SK-N-SH (cell line): ENCODE data around the gene ERGIC2. TPM values are rescaled to one million over a fixed set of nuclear protein-coding genes. Genes with fewer than 3 reads are reported as not detected.
"Not testable (repeated sequence)": the region's sequence is repeated elsewhere in the genome, so short reads cannot be mapped to it uniquely, and the experiment has no call there.

Experiments
- CTCF ChIA-PET: fragments of 300-600, 350-600 bp; formaldehyde crosslinking; extraction: SDS; loops from one replicate; lab custom pipeline; 2021; lab: Yijun Ruan, JAX
- POLR2A ChIA-PET: fragments of 350-600 bp; sonication (Branson Sonifier 250); formaldehyde crosslinking; extraction: SDS; loops from one replicate; lab custom pipeline; 2020; ENCODE audit warnings: antibody characterized with exemption, inconsistent platforms; lab: Yijun Ruan, JAX
- DNase-seq: peaks from one replicate; pipeline ENCODE4 v3.0.0; 2012
- H2AFZ ChIP-seq: fragments of 200-600 bp; sonication (generic); 2 replicates; pipeline ENCODE4 v1.8.1; 2016; ENCODE audit warnings: antibody characterized with exemption, mild to moderate bottlenecking, low read depth
- H3F3A ChIP-seq: fragments of 200-600 bp; sonication (generic); replicated peaks from 2 replicates; pipeline ENCODE3; 2016; ENCODE audit warnings: antibody characterized with exemption, mild to moderate bottlenecking; ENCODE audit not compliant: insufficient read depth
- H3K27ac ChIP-seq, 2 experiments: fragments of 200-500 bp in 1 of 2; fragments of 200-600 bp in 1 of 2; sonication (Bioruptor generic) in 1 of 2; sonication (generic), shearing (Covaris generic) in 1 of 2; 2 replicates each; pipeline versions ENCODE4 v1.5.1 to v1.6.1; 2014 to 2016; ENCODE audit warnings: low read depth in 2 of 2, inconsistent platforms in 1 of 2, low read length in 1 of 2, mild to moderate bottlenecking in 1 of 2, mixed read lengths in 1 of 2
- H3K27me3 ChIP-seq: fragments of 200-600 bp; sonication (generic), shearing (Covaris generic); 2 replicates; pipeline ENCODE4 v1.6.1; 2016; ENCODE audit warnings: mixed run types; ENCODE audit not compliant: insufficient read depth
- H3K36me3 ChIP-seq, 2 experiments: fragments of 200-500 bp in 1 of 2; fragments of 200-600 bp in 1 of 2; sonication (Bioruptor generic) in 1 of 2; sonication (generic) in 1 of 2; replicated peaks in 1 of 2; 2 replicates each; pipeline versions ENCODE3 to v1.5.1; 2014 to 2016; ENCODE audit warnings: low read length in 1 of 2, mild to moderate bottlenecking in 1 of 2; ENCODE audit not compliant: insufficient read depth in 2 of 2, control insufficient read depth in 1 of 2
- H3K4me1 ChIP-seq, 2 experiments: fragments of 200-500 bp in 1 of 2; fragments of 200-600 bp in 1 of 2; sonication (Bioruptor generic) in 1 of 2; sonication (generic), shearing (Covaris generic) in 1 of 2; 2 replicates each; pipeline versions ENCODE4 v1.5.1 to v1.6.1; 2014 to 2016; ENCODE audit warnings: low read depth in 1 of 2, low read length in 1 of 2, mixed run types in 1 of 2; ENCODE audit not compliant: insufficient read depth in 2 of 2, control insufficient read depth in 1 of 2
- H3K4me2 ChIP-seq: fragments of 200-600 bp; sonication (generic), shearing (Covaris generic); 2 replicates; pipeline ENCODE4 v1.6.1; 2017; ENCODE audit warnings: mixed run types
- H3K4me3 ChIP-seq, 2 experiments: fragments of 200-500 bp in 1 of 2; fragments of 200-600 bp in 1 of 2; sonication (Bioruptor generic) in 1 of 2; sonication (generic), shearing (Covaris generic) in 1 of 2; 2 replicates each; pipeline versions ENCODE4 v1.5.1 to v1.8.1; 2014 to 2016; ENCODE audit warnings: low read depth in 2 of 2, inconsistent platforms in 1 of 2, low read length in 1 of 2, mild to moderate bottlenecking in 1 of 2, mixed read lengths in 1 of 2, moderate library complexity in 1 of 2
- H3K79me2 ChIP-seq: fragments of 200-600 bp; sonication (generic); 2 replicates; pipeline ENCODE4 v1.8.1; 2017; ENCODE audit warnings: mild to moderate bottlenecking; ENCODE audit not compliant: insufficient read depth
- H3K9ac ChIP-seq: fragments of 200-600 bp; sonication (generic); 2 replicates; pipeline ENCODE4 v1.6.1; 2017; ENCODE audit warnings: mixed run types
- H3K9me2 ChIP-seq: fragments of 200-600 bp; sonication (generic); 2 replicates; pipeline ENCODE4 v1.6.1; 2017; ENCODE audit warnings: mixed run types
- H3K9me3 ChIP-seq: fragments of 200-600 bp; sonication (generic); 2 replicates; pipeline ENCODE4 v1.6.1; 2017; ENCODE audit warnings: mixed run types, mild to moderate bottlenecking, moderate library complexity
- H4K20me1 ChIP-seq: fragments of 200-600 bp; sonication (generic); 2 replicates; pipeline ENCODE4 v1.6.1; 2017; ENCODE audit warnings: mild to moderate bottlenecking, mixed run types; ENCODE audit not compliant: insufficient read depth
- ELF1 ChIP-seq: IDR thresholded peaks from 2 replicates; pipeline ENCODE4 v1.4.0; 2012
- EP300 ChIP-seq, 2 experiments: IDR thresholded peaks; 2 replicates each; pipeline versions ENCODE4 v1.4.0 to v1.6.1; 2012; ENCODE audit warnings: borderline replicate concordance in 1 of 2, low read depth in 1 of 2, low read length in 1 of 2
- EZH2phosphoT487 ChIP-seq: fragments of 200-600 bp; sonication (generic); IDR thresholded peaks from 2 replicates; pipeline ENCODE4 v1.6.1; 2017; ENCODE audit warnings: low read depth, mixed run types, mild to moderate bottlenecking, antibody characterized with exemption, moderate library complexity, borderline replicate concordance
- FOXJ3 ChIP-seq: sonication (generic); formaldehyde crosslinking; IDR thresholded peaks from 2 replicates; pipeline ENCODE4 v1.5.1; 2020; ENCODE audit warnings: mild to moderate bottlenecking, missing genetic modification reagents
- FOXM1 ChIP-seq: IDR thresholded peaks from 2 replicates; pipeline ENCODE4 v1.4.0; 2012; ENCODE audit warnings: low read depth, mild to moderate bottlenecking
- NFIC ChIP-seq: IDR thresholded peaks from 2 replicates; pipeline ENCODE4 v1.4.0; 2012; ENCODE audit warnings: borderline replicate concordance
- NRF1 ChIP-seq: IDR thresholded peaks from 2 replicates; pipeline ENCODE4 v1.6.1; 2012; ENCODE audit warnings: low read depth, mild to moderate bottlenecking, low read length
- RAD21 ChIP-seq: IDR thresholded peaks from 2 replicates; pipeline ENCODE4 v1.6.1; 2012; ENCODE audit warnings: mild to moderate bottlenecking, low read length
- RXRA ChIP-seq: IDR thresholded peaks from 2 replicates; pipeline ENCODE4 v1.4.0; 2012; ENCODE audit warnings: low read depth, mild to moderate bottlenecking, borderline replicate concordance
- SIN3A ChIP-seq: IDR thresholded peaks from 2 replicates; pipeline ENCODE4 v1.6.1; 2012; ENCODE audit warnings: low read depth, mild to moderate bottlenecking, low read length, moderate library complexity, borderline replicate concordance
- TEAD4 ChIP-seq: IDR thresholded peaks from 2 replicates; pipeline ENCODE4 v1.4.0; 2012; ENCODE audit warnings: mild to moderate bottlenecking, borderline replicate concordance; ENCODE audit not compliant: insufficient read depth
- YY1 ChIP-seq: IDR thresholded peaks from 2 replicates; pipeline ENCODE4 v1.4.0; 2012; ENCODE audit warnings: low read depth, mild to moderate bottlenecking
- WGBS: methylation state at CpG from one replicate; pipeline ENCODE4 v1.1.6; 2017; ENCODE audit warnings: low lambda C conversion rate; 5-methylcytosine and 5-hydroxymethylcytosine counted together
- polyA plus RNA-seq, 3 experiments: library from polyadenylated mRNA; depleted of rRNA; stranded (reverse); fragments of >200 nt; gene quantifications; 2 replicates each; pipeline ENCODE4 v1.2.3, GENCODE V29; 2012
- TF ChIP-seq, protein P1 (sequence below): IDR thresholded peaks from 2 replicates; pipeline ENCODE4 v1.4.0; 2012; ENCODE audit warnings: low read depth
- TF ChIP-seq, protein P2 (sequence below): IDR thresholded peaks from 2 replicates; pipeline ENCODE4 v1.4.0; 2012; ENCODE audit warnings: low read depth, borderline replicate concordance
- TF ChIP-seq, protein P3 (sequence below): IDR thresholded peaks from 2 replicates; pipeline ENCODE4 v1.6.1; 2012; ENCODE audit warnings: mild to moderate bottlenecking, low read depth, low read length, moderate library complexity

The ERGIC2 gene
- polyA plus RNA-seq, 1 of the 3 experiments (the other 2 are of a cell fraction), result 22.1 TPM

GRCh38 chr12:29396774-29397173 lies 15.8 kb upstream of the ERGIC2 start (continued):
- TF ChIP-seq, protein P1, sequence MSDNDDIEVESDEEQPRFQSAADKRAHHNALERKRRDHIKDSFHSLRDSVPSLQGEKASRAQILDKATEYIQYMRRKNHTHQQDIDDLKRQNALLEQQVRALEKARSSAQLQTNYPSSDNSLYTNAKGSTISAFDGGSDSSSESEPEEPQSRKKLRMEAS, result no peak
- no peak for TF ChIP-seq EP300 (IDR thresholded peaks at IDR 0.05; ENCODE audit: borderline replicate concordance in 1 of 2, low read depth in 1 of 2, low read length in 1 of 2)
- no peak for TF ChIP-seq FOXM1
- TF ChIP-seq EZH2phosphoT487, result no peak

- Histone ChIP-seq H3K4me1 (no peaks in the 10 kb centered on the region), H3K4me3 (no peak overlapping the region), H3K9ac (no peak overlapping the region), H4K20me1 (no peaks in the 10 kb centered on the region), H2AFZ (no peak overlapping the region), H3K9me3 (no peaks in the 10 kb centered on the region), H3F3A (no peaks in the 10 kb centered on the region)
- ChIA-PET CTCF (no interaction called here), POLR2A (no interaction called here)
- no peak for TF ChIP-seq RXRA
- TF ChIP-seq NRF1, result no peak
- TF ChIP-seq, protein P2, sequence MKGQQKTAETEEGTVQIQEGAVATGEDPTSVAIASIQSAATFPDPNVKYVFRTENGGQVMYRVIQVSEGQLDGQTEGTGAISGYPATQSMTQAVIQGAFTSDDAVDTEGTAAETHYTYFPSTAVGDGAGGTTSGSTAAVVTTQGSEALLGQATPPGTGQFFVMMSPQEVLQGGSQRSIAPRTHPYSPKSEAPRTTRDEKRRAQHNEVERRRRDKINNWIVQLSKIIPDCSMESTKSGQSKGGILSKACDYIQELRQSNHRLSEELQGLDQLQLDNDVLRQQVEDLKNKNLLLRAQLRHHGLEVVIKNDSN, result no peak
- no peak for TF ChIP-seq SIN3A
- no peak for TF ChIP-seq ELF1
- TF ChIP-seq FOXJ3 (CRISPR knock-in tag), result no peak
- TF ChIP-seq, protein P3, sequence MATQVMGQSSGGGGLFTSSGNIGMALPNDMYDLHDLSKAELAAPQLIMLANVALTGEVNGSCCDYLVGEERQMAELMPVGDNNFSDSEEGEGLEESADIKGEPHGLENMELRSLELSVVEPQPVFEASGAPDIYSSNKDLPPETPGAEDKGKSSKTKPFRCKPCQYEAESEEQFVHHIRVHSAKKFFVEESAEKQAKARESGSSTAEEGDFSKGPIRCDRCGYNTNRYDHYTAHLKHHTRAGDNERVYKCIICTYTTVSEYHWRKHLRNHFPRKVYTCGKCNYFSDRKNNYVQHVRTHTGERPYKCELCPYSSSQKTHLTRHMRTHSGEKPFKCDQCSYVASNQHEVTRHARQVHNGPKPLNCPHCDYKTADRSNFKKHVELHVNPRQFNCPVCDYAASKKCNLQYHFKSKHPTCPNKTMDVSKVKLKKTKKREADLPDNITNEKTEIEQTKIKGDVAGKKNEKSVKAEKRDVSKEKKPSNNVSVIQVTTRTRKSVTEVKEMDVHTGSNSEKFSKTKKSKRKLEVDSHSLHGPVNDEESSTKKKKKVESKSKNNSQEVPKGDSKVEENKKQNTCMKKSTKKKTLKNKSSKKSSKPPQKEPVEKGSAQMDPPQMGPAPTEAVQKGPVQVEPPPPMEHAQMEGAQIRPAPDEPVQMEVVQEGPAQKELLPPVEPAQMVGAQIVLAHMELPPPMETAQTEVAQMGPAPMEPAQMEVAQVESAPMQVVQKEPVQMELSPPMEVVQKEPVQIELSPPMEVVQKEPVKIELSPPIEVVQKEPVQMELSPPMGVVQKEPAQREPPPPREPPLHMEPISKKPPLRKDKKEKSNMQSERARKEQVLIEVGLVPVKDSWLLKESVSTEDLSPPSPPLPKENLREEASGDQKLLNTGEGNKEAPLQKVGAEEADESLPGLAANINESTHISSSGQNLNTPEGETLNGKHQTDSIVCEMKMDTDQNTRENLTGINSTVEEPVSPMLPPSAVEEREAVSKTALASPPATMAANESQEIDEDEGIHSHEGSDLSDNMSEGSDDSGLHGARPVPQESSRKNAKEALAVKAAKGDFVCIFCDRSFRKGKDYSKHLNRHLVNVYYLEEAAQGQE, result no peak
- TF ChIP-seq EP300 (IDR thresholded peaks at IDR 0.05; ENCODE audit: borderline replicate concordance in 1 of 2, low read depth in 1 of 2, low read length in 1 of 2), result no peak
- TF ChIP-seq TEAD4, result no peak
- TF ChIP-seq RAD21, result no peak
- TF ChIP-seq YY1, result no peak
- TF ChIP-seq NFIC, result no peak
- TF ChIP-seq, all 33 proteins: peak for 0
- Histone ChIP-seq H3K27me3 (no peaks in the 10 kb centered on the region), H3K27ac (no peak overlapping the region), H3K4me2 (no peak overlapping the region), H3K79me2 (no peaks in the 10 kb centered on the region), H3K9me2 (no peaks in the 10 kb centered on the region), H3K36me3 (no peaks in the 10 kb centered on the region)
- no peak for DNase-seq
- WGBS, result 33% methylated on average over 1 of the region's 1 CpG
Observed at GRCh38 chr12:29395356-29395755, 14.4 kb upstream of the ERGIC2 start.

- CTCF ChIA-PET, H3K79me2 ChIP-seq, DNase-seq, H3K9ac ChIP-seq, H3K9me2 ChIP-seq, H2AFZ ChIP-seq, H3K4me1 ChIP-seq, H3K4me3 ChIP-seq, H3K4me2 ChIP-seq, H3F3A ChIP-seq, H3K27ac ChIP-seq, H3K36me3 ChIP-seq, POLR2A ChIA-PET, H3K27me3 ChIP-seq, H4K20me1 ChIP-seq, H3K9me3 ChIP-seq: not testable (repeated sequence)
- WGBS, result 47% methylated on average over 3 of the region's 3 CpGs
Observed at GRCh38 chr12:29390419-29390818, 9.4 kb upstream of the ERGIC2 start.
